ENCODE measurements around the gene GRM5.

GRCh38 chr11:88779577-88779976 lies 286.2 kb downstream of the GRM5 start:
- TF ChIP-seq CTCF (IDR thresholded peaks at IDR 0.05): no peak
- no peak for TF ChIP-seq EZH2 (IDR thresholded peaks at IDR 0.05; ENCODE audit: borderline replicate concordance, insufficient read depth, low read depth, low read length, poor library complexity, severe bottlenecking)
